Prostate gland (tissue), 2 donors: Measurements from ENCODE around the gene GRAMD1C.

Source experiments
- POLR2AphosphoS5 ChIP-seq: sonication (generic); formaldehyde crosslinking; IDR thresholded peaks from one replicate; pipeline ENCODE4 v1.6.1; 2017; ENCODE audit warnings: antibody characterized with exemption
- TF ChIP-seq, protein P1 (sequence below), 4 experiments: fragments of 200-600 bp in 2 of 4; fragments of 450-650 bp in 2 of 4; sonication (generic) in 2 of 4; IDR thresholded peaks; 1 replicate in 3 of 4; 2 replicates in 1 of 4; pipeline ENCODE4 v1.5.1; 2016 to 2019; ENCODE audit warnings: antibody characterized with exemption in 4 of 4, mild to moderate bottlenecking in 2 of 4, moderate library complexity in 2 of 4

- TF ChIP-seq, protein P1, sequence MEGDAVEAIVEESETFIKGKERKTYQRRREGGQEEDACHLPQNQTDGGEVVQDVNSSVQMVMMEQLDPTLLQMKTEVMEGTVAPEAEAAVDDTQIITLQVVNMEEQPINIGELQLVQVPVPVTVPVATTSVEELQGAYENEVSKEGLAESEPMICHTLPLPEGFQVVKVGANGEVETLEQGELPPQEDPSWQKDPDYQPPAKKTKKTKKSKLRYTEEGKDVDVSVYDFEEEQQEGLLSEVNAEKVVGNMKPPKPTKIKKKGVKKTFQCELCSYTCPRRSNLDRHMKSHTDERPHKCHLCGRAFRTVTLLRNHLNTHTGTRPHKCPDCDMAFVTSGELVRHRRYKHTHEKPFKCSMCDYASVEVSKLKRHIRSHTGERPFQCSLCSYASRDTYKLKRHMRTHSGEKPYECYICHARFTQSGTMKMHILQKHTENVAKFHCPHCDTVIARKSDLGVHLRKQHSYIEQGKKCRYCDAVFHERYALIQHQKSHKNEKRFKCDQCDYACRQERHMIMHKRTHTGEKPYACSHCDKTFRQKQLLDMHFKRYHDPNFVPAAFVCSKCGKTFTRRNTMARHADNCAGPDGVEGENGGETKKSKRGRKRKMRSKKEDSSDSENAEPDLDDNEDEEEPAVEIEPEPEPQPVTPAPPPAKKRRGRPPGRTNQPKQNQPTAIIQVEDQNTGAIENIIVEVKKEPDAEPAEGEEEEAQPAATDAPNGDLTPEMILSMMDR (IDR thresholded peaks at IDR 0.05): no peak
- TF ChIP-seq POLR2AphosphoS5: no peak
Observed at GRCh38 chr3:113834983-113835382, 3.6 kb upstream of the GRAMD1C start.
